Hematopoietic multipotent progenitor cell treated with erythropoietin and hydrocortisone succinate and interleukin-3 and kit ligand, for 8 days (in vitro differentiated cells): ENCODE results near the gene STX5.
A peak's percentile ranks its signal among the peaks of the same experiment; 100 is the strongest.
"Not testable (repeated sequence)": the region's sequence is repeated elsewhere in the genome, so short reads cannot be mapped to it uniquely, and the experiment has no call there.

Source experiments
- DNase-seq: peaks from one replicate; pipeline ENCODE4 v3.0.0-alpha.2; 2015

The STX5 gene

DNA sequence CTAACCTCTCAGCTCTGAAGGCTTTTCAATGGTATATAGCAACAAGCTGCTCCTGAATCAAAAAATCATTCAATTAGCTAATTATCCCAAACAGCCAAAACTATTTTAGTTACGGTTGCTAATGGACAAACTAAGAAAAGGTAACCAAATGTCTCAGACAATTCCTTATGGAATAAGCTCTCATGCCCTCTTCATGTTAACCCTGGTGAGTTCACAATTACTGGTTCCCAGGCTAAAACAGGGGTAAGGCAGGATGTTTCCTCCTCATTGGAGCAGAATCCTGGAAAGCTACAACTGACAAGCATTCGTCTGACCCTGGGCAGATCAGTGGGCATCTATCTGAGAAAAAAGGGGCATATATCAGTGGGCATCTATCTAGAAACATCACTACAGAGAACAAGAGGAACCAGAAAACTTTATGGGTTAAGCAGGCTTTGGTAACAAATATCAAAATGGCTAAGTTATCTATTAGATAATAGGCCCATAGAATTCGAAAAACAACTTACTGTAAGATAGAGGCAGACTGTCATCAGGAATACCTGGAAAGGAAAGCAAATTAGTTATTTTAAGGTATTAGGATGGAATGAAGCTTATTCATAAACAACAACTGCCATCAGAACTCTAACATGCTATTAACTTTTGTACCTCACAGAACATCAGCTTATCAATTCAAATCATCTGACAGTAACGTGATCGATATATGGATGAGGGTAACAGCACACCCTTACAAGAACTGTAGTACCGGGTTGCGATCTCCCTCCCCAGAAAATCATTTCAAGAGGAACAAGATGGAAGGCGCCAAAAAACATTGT lies 22.4 kb upstream of the STX5 start:
- DNase-seq = peak; percentile 57

DNA sequence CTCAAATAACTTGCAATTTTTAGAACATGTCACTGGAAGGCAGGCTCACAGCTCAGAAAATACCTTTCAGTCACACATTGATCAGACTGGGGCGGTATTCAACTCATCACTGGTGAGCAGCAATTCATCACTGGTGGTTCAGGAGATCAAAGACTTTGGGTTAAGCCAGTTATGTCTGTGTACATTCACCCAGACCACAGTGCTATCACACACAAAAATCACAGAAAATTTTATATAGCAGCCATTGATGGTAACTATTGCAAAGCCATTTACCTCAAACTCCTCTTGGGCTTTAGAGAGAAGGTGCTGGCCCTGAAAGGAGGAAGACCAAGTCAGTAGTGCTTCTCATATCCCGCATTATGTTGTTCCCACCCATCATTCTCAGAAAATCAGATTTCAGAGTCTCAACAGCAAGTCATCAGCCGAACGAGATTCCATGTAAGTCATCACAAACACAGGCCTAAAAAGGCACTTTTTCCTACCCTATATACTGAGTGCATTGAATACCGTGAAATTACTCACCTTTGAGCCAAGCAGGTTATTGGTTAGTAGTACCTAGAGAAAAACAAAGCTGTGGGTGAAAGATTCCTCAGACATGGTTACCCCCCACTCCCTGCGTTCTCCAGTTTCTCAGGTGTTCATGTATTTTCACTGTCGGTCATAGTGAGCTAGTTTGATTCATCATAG lies 21.6 kb upstream of the STX5 start:
- DNase-seq = peak; percentile 34

GRCh38 chr11:62852523-62853188 lies 20.8 kb upstream of the STX5 start:
- no peak for DNase-seq

DNA sequence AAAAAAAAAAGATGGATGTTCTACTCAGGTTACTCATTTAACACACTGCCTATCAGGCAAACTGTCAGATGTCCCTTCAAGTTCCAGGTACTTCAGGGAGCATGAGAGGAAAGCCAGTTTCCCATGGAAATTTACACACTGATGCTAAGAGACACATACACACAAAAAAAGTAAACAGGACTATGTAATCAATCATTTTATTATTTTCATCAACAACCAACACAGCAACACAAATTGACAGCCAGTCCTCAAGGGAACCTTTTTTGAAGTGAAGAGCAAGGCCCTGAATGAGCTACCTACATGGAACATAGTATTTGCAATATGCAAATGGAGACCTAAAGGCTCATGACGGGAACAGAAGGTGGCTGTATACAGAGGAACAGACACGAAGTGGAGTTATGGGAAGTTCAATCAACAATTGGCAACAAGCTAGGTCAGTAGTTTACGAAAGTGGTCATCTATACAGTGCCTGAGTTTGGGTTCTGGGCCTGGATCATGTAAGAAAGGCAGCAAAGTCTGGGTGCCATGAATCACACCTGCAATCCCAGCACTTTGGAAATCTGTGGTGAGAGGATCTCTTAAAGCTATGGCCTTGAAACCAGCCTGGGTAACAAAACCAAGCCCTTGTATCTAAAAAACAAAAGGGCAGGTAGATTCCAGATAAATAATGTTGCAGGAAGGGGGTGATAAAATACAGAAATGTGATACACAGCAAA lies 20.1 kb upstream of the STX5 start:
- no peak for DNase-seq

DNA sequence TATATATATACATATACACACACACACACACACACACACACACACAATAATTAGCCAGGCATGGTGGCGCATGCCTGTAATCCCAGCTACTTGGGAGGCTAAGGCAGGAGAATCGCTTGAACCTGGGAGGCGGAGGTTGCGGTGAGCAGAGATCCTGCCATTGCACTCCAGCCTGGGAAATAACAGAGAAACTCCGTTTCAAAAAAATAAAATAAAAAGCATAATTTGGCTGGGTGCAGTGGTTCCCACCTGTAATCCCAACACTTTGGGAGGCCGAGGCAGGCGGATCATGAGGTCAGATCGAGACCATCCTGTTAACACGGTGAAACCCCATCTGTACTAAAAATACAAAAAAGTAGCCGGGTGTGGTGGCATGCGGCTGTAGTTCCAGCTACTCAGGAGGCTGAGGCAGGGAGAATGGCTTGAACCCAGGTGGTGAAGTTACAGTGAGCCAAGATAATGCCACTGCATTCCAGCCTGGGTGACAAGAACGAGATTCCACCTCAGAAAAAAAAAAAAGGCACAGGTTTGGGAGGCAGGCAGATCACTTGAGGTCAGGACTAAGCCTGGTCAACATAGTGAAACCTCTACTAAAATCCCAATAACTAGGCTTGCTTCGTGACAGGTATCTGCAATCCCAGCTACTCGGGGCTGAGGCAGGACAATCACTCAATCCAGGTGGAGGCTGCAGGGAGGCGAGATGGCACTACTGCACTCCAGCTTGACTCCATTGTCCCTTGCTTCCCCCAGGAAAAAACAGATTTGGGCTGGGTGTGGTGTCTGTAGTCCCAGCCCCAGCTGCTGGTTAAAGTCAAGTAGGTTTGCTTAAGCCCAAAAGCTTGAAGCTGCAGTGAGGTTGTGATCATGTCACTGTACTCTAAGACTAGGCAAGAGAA lies 19.3 kb upstream of the STX5 start:
- peak; percentile 71 for DNase-seq

DNA sequence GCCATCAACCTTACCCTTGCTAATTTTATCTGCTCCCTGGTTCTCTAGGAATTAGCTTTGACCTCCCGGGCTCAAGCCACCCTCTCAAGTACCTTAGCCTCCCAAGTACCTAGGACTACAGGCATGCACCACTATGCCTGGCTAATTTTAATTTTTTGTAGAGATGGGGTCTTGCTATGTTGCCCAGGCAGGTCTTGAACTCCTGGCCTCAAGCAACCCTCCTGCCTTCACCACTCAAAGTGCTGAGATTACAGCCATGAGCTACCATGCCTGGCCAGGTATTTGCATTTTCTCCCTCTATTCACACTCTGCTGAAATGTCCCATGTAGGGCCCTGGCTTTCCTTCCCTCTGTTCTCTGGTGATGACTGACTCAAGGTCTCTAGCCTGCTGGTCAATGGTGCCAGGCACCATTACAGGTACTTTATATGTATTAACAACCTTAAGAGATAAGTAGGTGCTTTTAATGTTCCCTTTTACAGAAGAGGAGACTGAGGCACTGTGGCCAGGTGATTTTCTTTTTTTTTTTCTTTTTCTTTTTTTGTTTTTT lies 16.0 kb upstream of the STX5 start:
- DNase-seq = no peak

DNA sequence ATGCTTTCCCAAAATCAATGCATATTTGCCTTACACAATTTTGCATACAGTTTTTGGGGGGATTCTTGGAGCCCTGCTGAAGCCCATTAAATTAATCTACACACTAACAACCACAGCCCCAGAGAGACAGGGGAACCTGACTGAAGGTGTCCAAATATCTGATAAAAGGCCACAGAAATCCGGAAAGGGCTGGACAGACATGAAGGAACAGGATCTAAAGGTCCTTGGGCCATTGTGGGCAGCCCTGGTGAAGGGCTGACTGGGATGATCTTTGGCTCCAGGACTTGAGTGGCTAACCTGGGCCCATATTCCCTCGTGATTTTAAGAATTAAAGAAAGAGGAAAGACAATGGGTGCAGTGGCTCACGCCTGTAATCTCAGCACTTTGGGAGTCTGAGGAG lies 14.3 kb upstream of the STX5 start:
- no peak for DNase-seq

GRCh38 chr11:62844154-62844553 lies 12.3 kb upstream of the STX5 start:
- DNase-seq = no peak

DNA sequence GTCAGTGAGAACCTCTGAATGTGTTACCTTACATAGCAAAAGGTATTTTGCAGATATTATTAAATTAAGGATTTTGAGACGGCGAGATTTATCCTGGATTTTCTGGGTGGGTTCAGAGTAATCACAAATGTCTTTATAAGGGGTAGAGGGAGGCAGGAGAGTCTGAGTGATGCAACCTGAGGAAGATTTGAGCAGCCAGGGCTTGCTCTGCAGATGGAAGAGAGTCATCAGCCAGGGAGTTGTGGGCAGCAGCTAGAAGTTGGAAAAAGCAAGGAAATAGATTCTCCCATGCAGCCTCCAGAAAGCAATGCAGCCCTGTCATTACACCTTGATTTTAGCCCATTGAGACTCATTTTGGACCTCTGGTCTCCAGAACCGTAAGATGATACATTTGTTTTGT lies 11.6 kb upstream of the STX5 start:
- DNase-seq = no peak

DNA sequence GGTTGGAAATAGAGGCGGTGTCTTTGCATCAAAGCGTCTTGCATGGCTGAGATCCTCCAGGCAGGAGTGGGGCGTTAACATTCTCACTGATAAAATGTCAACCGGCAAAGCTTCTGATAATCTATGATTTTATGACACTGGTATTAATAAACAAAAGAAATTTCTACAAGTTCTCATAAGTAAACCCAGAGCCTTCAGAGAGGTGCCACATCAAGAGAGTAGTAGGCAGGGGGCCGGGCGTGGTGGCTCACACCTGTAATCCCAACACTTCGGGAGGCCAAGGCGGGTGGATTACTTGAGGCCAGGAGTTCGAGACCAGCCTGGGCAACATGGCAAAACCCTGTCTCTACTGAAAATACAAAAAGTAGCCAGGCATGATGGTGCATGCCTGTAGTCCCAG lies 11.0 kb upstream of the STX5 start:
- not testable (repeated sequence) for DNase-seq

- DNase-seq = no peak
Observed at GRCh38 chr11:62842171-62842741, 10.4 kb upstream of the STX5 start.

GRCh38 chr11:62841361-62842170 lies 9.7 kb upstream of the STX5 start:
- peak; percentile 100 for DNase-seq

DNA sequence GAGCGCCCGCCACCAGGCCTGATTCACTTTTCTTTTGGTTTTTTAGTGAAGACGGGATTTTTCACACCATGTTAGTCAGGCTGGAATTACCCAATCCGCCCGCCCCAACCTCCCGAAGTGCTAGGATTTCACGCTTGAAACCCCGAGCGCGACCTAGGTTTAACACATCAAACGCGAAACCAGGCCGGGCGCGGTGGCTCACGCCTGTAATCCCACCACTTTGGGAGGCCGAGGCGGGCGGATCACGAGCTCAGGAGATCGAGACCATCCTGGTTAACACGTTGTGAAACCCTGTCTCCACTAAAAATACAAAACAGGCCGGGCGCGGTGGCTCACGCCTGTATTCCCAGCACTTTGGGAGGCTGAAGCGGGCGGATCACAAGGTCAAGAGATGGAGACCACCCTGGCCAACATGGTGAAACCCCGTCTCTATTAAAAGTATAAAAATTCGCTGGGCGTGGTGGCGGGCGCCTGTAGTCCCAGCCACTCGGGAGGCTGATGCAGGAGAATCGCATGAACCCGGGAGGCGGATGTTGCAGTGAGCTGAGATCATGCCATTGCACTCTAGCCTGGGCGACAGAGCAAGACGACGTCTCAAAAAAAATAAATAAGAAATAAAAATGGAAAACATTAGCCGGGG lies 9.0 kb upstream of the STX5 start:
- peak; percentile 64 for DNase-seq

- peak; percentile 96 for DNase-seq
Observed at GRCh38 chr11:62839050-62839945, 7.4 kb upstream of the STX5 start, which contains the start of gene WDR74. TSS of gene WDR74 (minus strand) at chr11:62839590. CDS start at chr11:62839570, 20 bp downstream.

DNA sequence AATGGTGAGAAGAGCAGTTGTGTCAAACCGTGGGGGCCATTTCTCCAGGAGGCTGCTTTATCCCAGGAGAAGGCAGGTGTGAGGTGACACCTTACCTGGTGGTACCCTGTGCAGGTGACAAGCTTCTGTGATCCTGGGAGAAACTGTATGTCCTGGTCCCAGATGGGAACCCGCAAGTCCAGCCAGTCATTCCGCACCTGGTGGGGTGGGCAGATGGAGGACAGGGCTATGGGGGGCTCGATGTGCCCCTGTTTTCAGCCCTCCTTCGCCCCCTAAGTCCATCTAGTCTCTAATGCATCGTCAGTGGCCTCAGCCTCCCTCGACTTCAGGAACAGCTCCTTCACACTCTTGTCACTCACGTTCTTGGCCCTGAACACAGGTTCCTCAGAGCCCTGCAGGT lies 3.5 kb upstream of the STX5 start:
- DNase-seq = no peak

GRCh38 chr11:62832336-62833234 lies 734 bp upstream of the STX5 start, which contains the start of gene TEX54:
TSS of gene TEX54 (minus strand) at chr11:62832841.
- DNase-seq = peak; percentile 27

DNA sequence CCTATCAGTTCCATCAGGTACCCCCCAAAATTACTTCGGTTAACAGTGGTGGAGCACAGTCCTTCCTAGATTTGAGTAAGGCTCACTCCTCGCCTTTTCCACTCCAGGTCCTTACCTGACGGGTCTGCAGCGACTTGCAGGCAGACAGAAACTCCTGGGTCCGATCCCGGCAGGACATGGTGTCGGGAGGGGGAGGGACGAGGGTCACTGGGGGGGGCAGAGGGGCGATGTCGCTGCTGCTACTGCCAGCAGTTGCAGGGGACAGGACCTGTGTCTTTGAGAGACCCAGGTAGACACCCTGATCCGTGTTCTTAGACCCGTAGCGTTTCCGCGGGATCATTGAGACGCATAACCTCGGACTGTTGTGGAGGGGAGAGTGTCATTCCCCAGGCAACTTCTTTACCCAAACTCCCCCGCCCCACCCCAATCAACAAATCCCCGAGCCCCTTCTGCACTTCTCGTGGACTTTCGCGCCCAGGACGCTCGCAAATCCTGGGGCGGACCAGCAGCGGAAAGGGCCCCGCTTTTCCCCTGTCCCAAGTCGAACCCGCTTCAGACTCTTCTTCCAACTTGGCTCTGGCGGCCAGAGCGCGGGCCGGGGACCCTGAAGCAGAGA lies 839 bp downstream of the STX5 start:
- no peak for DNase-seq
